Measurements from ENCODE around the gene SOS1.
A peak's percentile ranks its signal among the peaks of the same experiment; 100 is the strongest.
"Not testable (repeated sequence)": the region's sequence is repeated elsewhere in the genome, so short reads cannot be mapped to it uniquely, and the experiment has no call there.

Gene SOS1

GRCh38 chr2:38960609-38961320, 160.1 kb downstream of the SOS1 start:
- DNase-seq, result no peak

GRCh38 chr2:38959938-38960608, 160.8 kb downstream of the SOS1 start:
- peak; percentile 88 for DNase-seq

GRCh38 chr2:38959466-38959865, 161.4 kb downstream of the SOS1 start:
- DNase-seq, result no peak

GRCh38 chr2:38957972-38958371, 162.9 kb downstream of the SOS1 start:
- DNase-seq, result no peak

GRCh38 chr2:38951766-38952165, 169.1 kb downstream of the SOS1 start:
- DNase-seq, result no peak

- DNase-seq, result no peak
Measured at GRCh38 chr2:38948995-38949394, 171.9 kb downstream of the SOS1 start.

GRCh38 chr2:38948387-38948882, 172.4 kb downstream of the SOS1 start:
- no peak for DNase-seq

GRCh38 chr2:38947241-38948239, 173.3 kb downstream of the SOS1 start:
- peak; percentile 67 for DNase-seq

GRCh38 chr2:38945911-38946310, 174.9 kb downstream of the SOS1 start:
- DNase-seq, result no peak

- DNase-seq, result peak; percentile 28
Measured at GRCh38 chr2:38945372-38945771, 175.5 kb downstream of the SOS1 start.

GRCh38 chr2:38943784-38944183, 177.1 kb downstream of the SOS1 start:
- DNase-seq, result no peak

- peak; percentile 27 for DNase-seq
Measured at GRCh38 chr2:38940746-38941145, 180.1 kb downstream of the SOS1 start.

- no peak for DNase-seq
Measured at GRCh38 chr2:38937548-38937947, 183.3 kb downstream of the SOS1 start.

GRCh38 chr2:38936516-38936915, 184.3 kb downstream of the SOS1 start:
- not testable (repeated sequence) for DNase-seq

GRCh38 chr2:38935568-38936172, 185.2 kb downstream of the SOS1 start:
- DNase-seq, result peak; percentile 70

- DNase-seq, result no peak
Measured at GRCh38 chr2:38934742-38935141, 186.1 kb downstream of the SOS1 start.

- DNase-seq, result peak; percentile 85
Measured at GRCh38 chr2:38933653-38934052, 187.2 kb downstream of the SOS1 start.

- DNase-seq, result no peak
Measured at GRCh38 chr2:38932586-38932985, 188.3 kb downstream of the SOS1 start.
